HepG2 (cell line): Measurements from ENCODE around the gene PLEKHA5. TPM values are rescaled to one million over a fixed set of nuclear protein-coding genes. Genes with fewer than 3 reads are reported as not detected.

ENCODE experiments used
- ATAC-seq: fragments of 200-7000 bp; cut with Tn5 transposase; 3 replicates; pipeline ENCODE4 v1.9.1; 2020; ENCODE audit warnings: mild to moderate bottlenecking, moderate library complexity
- BruUV-seq: library from RNA; stranded (reverse); fragments of 400-500 nt; replicated peaks from 2 replicates; lab custom pipeline; 2021; lab: Mats Ljungman, UMichigan
- CTCF ChIA-PET: fragments of 300-600 bp; formaldehyde crosslinking; extraction: SDS; loops from one replicate; lab custom pipeline; 2021; ENCODE audit warnings: low total read pairs, inconsistent platforms, low intra/inter-chr PET ratio; lab: Yijun Ruan, JAX
- POLR2A ChIA-PET: fragments of 350-600 bp; sonication (Branson Sonifier 250); formaldehyde crosslinking; loops from one replicate; lab custom pipeline; 2020; ENCODE audit warnings: antibody characterized with exemption, inconsistent platforms; lab: Yijun Ruan, JAX
- DNase-seq: peaks from one replicate; pipeline ENCODE4 v3.0.0-alpha.2; 2015; ENCODE audit warnings: low spot score
- FAIRE-seq: peaks from 3 replicates; lab custom pipeline; 2011; peaks lifted over from hg19 to GRCh38; lab: Jason Lieb, UNC
- H2AFZ ChIP-seq: one replicate; pipeline ENCODE4 v1.6.1; 2011; ENCODE audit warnings: low read length, inconsistent platforms
- H3K27ac ChIP-seq: fragments of 300-600 bp; 3 replicates; pipeline ENCODE4 v1.8.0; 2011; ENCODE audit warnings: mixed run types, mild to moderate bottlenecking, mixed read lengths, low read length, inconsistent platforms; ENCODE audit not compliant: insufficient read depth; ENCODE audit errors: extremely low read length
- H3K27me3 ChIP-seq, 2 experiments: fragments of 200-600 bp in 1 of 2; 2 replicates in 1 of 2; 3 replicates in 1 of 2; pipeline versions ENCODE4 v1.6.0 to v1.8.0; 2011; ENCODE audit warnings: low read length in 2 of 2, mild to moderate bottlenecking in 2 of 2, moderate library complexity in 2 of 2, inconsistent platforms in 1 of 2; ENCODE audit not compliant: insufficient read depth in 2 of 2, control insufficient read depth in 1 of 2
- H3K36me3 ChIP-seq, 2 experiments: fragments of 200-600 bp in 1 of 2; replicated peaks in 1 of 2; 2 replicates in 1 of 2; 3 replicates in 1 of 2; pipeline versions ENCODE4 v1.5.1 to v1.8.0; 2011; ENCODE audit warnings: low read length in 2 of 2, inconsistent platforms in 1 of 2; ENCODE audit not compliant: insufficient read depth in 2 of 2, control insufficient read depth in 1 of 2
- H3K4me1 ChIP-seq: 2 replicates; pipeline ENCODE4 v1.5.1; 2012; ENCODE audit warnings: low read length, inconsistent platforms; ENCODE audit not compliant: insufficient read depth
- H3K4me2 ChIP-seq: 2 replicates; pipeline ENCODE4 v1.6.0; 2011; ENCODE audit warnings: low read depth, low read length, inconsistent platforms
- H3K4me3 ChIP-seq, 3 experiments: fragments of 200-600 bp in 1 of 3; sonication (generic), shearing (Covaris generic) in 1 of 3; replicated peaks in 1 of 3; 2 replicates each; pipeline ENCODE4 v1.5.1; 2011 to 2016; ENCODE audit warnings: low read length in 3 of 3, inconsistent platforms in 2 of 3, low read depth in 2 of 3, mild to moderate bottlenecking in 2 of 3, control low read depth in 1 of 3, mixed read lengths in 1 of 3; ENCODE audit not compliant: insufficient read depth in 1 of 3
- H3K79me2 ChIP-seq: one replicate; pipeline ENCODE4 v1.6.1; 2011; ENCODE audit warnings: low read length, inconsistent platforms; ENCODE audit not compliant: insufficient read depth
- H3K9ac ChIP-seq: 2 replicates; pipeline ENCODE4 v1.6.0; 2011; ENCODE audit warnings: mild to moderate bottlenecking, low read depth, low read length, inconsistent platforms; ENCODE audit not compliant: insufficient read depth
- H3K9me3 ChIP-seq: 2 replicates; pipeline ENCODE4 v1.5.1; 2012; ENCODE audit warnings: mild to moderate bottlenecking, low read length
- H4K20me1 ChIP-seq: 2 replicates; pipeline ENCODE4 v1.6.0; 2011; ENCODE audit warnings: inconsistent platforms, mild to moderate bottlenecking, low read length, moderate library complexity; ENCODE audit not compliant: insufficient read depth
- ATF4 ChIP-seq, 2 experiments: fragments of 450-650 bp in 1 of 2; sonication (generic) in 1 of 2; formaldehyde crosslinking; IDR thresholded peaks; 2 replicates each; pipeline versions ENCODE4 v1.5.0 to v1.8.0; 2020 to 2022; ENCODE audit warnings: mild to moderate bottlenecking in 1 of 2, missing genetic modification reagents in 1 of 2
- ATRX ChIP-seq: sonication (generic); formaldehyde crosslinking; IDR thresholded peaks from 2 replicates; pipeline ENCODE4 v1.4.0; 2020; ENCODE audit warnings: missing genetic modification reagents, borderline replicate concordance
- CEBPB ChIP-seq: IDR thresholded peaks from 2 replicates; pipeline ENCODE4 v1.6.1; 2011; ENCODE audit warnings: low read depth, low read length, improper control_type of control experiment, borderline replicate concordance
- CTCF ChIP-seq: sonication (generic); formaldehyde crosslinking; IDR thresholded peaks from 2 replicates; pipeline ENCODE4 v1.5.0; 2020; ENCODE audit warnings: mild to moderate bottlenecking, missing genetic modification reagents, moderate library complexity
- FOXA1 ChIP-seq, 2 experiments: fragments of 450-650 bp in 1 of 2; sonication (generic) in 1 of 2; formaldehyde crosslinking in 1 of 2; IDR thresholded peaks; 2 replicates each; pipeline versions ENCODE4 v1.4.0 to v1.6.1; 2016 to 2020; ENCODE audit warnings: missing genetic modification reagents in 1 of 2
- MIXL1 ChIP-seq: IDR thresholded peaks from 2 replicates; pipeline ENCODE4 v1.6.1; 2016
- MTF2 ChIP-seq: sonication (generic); formaldehyde crosslinking; IDR thresholded peaks from 2 replicates; pipeline ENCODE4 v1.5.0; 2020; ENCODE audit warnings: missing genetic modification reagents, borderline replicate concordance
- NFRKB ChIP-seq: fragments of 450-650 bp; IDR thresholded peaks from 2 replicates; pipeline ENCODE4 v1.6.1; 2017
- NR2C2 ChIP-seq: sonication (generic); formaldehyde crosslinking; IDR thresholded peaks from 2 replicates; pipeline ENCODE4 v1.4.0; 2020; ENCODE audit warnings: missing genetic modification reagents, mild to moderate bottlenecking, moderate library complexity, borderline replicate concordance
- RAD21 ChIP-seq: fragments of 450-650 bp; formaldehyde crosslinking; IDR thresholded peaks from 2 replicates; pipeline ENCODE4 v1.5.0; 2020; ENCODE audit warnings: mild to moderate bottlenecking
- SMC3 ChIP-seq: IDR thresholded peaks from 2 replicates; pipeline ENCODE4 v1.6.1; 2011; ENCODE audit warnings: low read length, improper control_type of control experiment
- STAG1 ChIP-seq: sonication (generic); formaldehyde crosslinking; IDR thresholded peaks from 2 replicates; pipeline ENCODE4 v1.4.0; 2020; ENCODE audit warnings: missing genetic modification reagents
- ZNF232 ChIP-seq: sonication (generic); formaldehyde crosslinking; IDR thresholded peaks from 2 replicates; pipeline ENCODE4 v1.4.0; 2020; ENCODE audit warnings: missing genetic modification reagents, borderline replicate concordance
- WGBS: methylation state at CpG from one replicate; pipeline ENCODE4 v1.1.6; 2017; ENCODE audit warnings: low lambda C conversion rate; 5-methylcytosine and 5-hydroxymethylcytosine counted together
- in situ Hi-C: cut with HindIII; loops from 2 replicates; pipeline ENCODE4 v1.10.0; 2017; ENCODE audit warnings: low pct_unique_long_range_greater_than_20kb; ENCODE audit not compliant: extremely low pct_ligation_motif_present
- intact Hi-C: fragments of 100-400 bp; cut with micrococcal nuclease; formaldehyde crosslinking; loops from one replicate; pipeline ENCODE4 v1.10.0; 2022; ENCODE audit not compliant: unreplicated experiment
- polyA plus RNA-seq, 8 experiments: library from polyadenylated mRNA; depleted of rRNA in 3 of 8; stranded (reverse) in 7 of 8; unstranded in 1 of 8; fragments of >200 nt; fragmentation: Illumina TruSeq in 4 of 8; extraction: Trizol in 4 of 8; gene quantifications; 2 replicates each; pipeline versions ENCODE4 v1.2.1 to v1.2.3, GENCODE V29; 2011 to 2016; ENCODE audit warnings: low read depth in 4 of 8, missing spikeins in 1 of 8, mixed read lengths in 1 of 8; ENCODE audit not compliant: insufficient read depth in 1 of 8
- total RNA-seq, 5 experiments: library from RNA; depleted of rRNA; stranded (reverse); fragments of >200 nt; fragmentation: Illumina TruSeq; extraction: Trizol; gene quantifications; 2 replicates each; pipeline ENCODE4 v1.2.3, GENCODE V29; 2016; ENCODE audit warnings: low read depth in 1 of 5

PLEKHA5 gene
- total and polyA plus RNA-seq, 2 of the 13 experiments (the other 11 are each of a cell fraction or from before 2014, with no cell fraction given), result 4.2 to 15.4 TPM

GRCh38 chr12:19186722-19187661 is 57.5 kb downstream of the PLEKHA5 start:
- no peak overlapping the region for H3K27ac ChIP-seq
- no peak overlapping the region for H3K4me2 ChIP-seq
- intact Hi-C loops (loop anchor here (1.0 to 10.0 kb wide), 6 partner anchors 56 to 757 kb away; no protein-coding TSS in a partner anchor), in situ Hi-C loops (loop anchor here (10.0 to 25.0 kb wide), 2 partner anchors 322 to 750 kb away; no protein-coding TSS in a partner anchor)
- H4K20me1 ChIP-seq, result no peaks in the 10 kb centered on the region
- H3K79me2 ChIP-seq, result no peaks in the 10 kb centered on the region
- FAIRE-seq (no peak), DNase-seq (peak; percentile 45), ATAC-seq (peak; percentile 65)
- ChIA-PET POLR2A (no interaction called here), CTCF (interaction anchor here (2.1 kb wide), 1 partner anchor 325 kb away, joined by 22 read pairs; no protein-coding TSS in a partner anchor)
- no peak overlapping the region for H3K9ac ChIP-seq
- no TSS peak for BruUV-seq
- H3K36me3 ChIP-seq, result no peaks in the 10 kb centered on the region
- 71% methylated on average over 4 of the region's 4 CpGs for WGBS
- no peak overlapping the region for H3K4me3 ChIP-seq
- peaks cover 14% of the 10 kb centered on the region for H3K4me1 ChIP-seq
- no peak overlapping the region for H2AFZ ChIP-seq
- H3K27me3 ChIP-seq, result no peaks in the 10 kb centered on the region
- no peaks in the 10 kb centered on the region for H3K9me3 ChIP-seq
- TF ChIP-seq NR2C2 (peak; percentile 26; the same call in 1 of the 2 replicates), FOXA1 (IDR thresholded peaks at IDR 0.05) (no peak), FOXA1 (CRISPR knock-in tag; IDR thresholded peaks at IDR 0.05) (peak; percentile 48; the same call in 1 of the 2 replicates), STAG1 (peak; percentile 82), CTCF (CRISPR knock-in tag) (peak; percentile 67), MIXL1 (CRISPR knock-in tag) (0 out of 2 replicates have a peak, but pooled peaks have one; percentile 22), RAD21 (CRISPR knock-in tag) (0 out of 2 replicates have a peak, but pooled peaks have one; percentile 26), ZNF232 (CRISPR knock-in tag) (no peak), ATRX (no peak), CEBPB (peak; percentile 16; the same call in 1 of the 2 replicates), NFRKB (no peak), SMC3 (peak; percentile 69), MTF2 (CRISPR knock-in tag) (no peak), ATF4 (CRISPR knock-in tag; IDR thresholded peaks at IDR 0.05) (0 out of 4 replicates have a peak, but pooled peaks of 1 of the 2 experiments have one; percentile 30)
